Body of pancreas (tissue), 4 donors: Measurements from ENCODE around the gene PRR20G. TPM values are rescaled to one million over a fixed set of nuclear protein-coding genes. Genes with fewer than 3 reads are reported as not detected.

Experiments used
- ATAC-seq: fragments of 150-250 bp; one replicate; pipeline ENCODE4 v1.9.1; 2016
- DNase-seq, 4 donors: peaks; one replicate each; pipeline ENCODE4 v3.0.0-alpha.2; 2019
- H3K27ac ChIP-seq, 4 donors: fragments of 200-600 bp; sonication (generic); 1 replicate in 3 of 4; 2 replicates in 1 of 4; pipeline versions ENCODE4 v1.5.1 to v1.6.1; 2016 to 2019; ENCODE audit warnings: mild to moderate bottlenecking in 1 of 4, mixed read lengths in 1 of 4, moderate library complexity in 1 of 4
- H3K27me3 ChIP-seq, 2 donors: fragments of 200-600 bp; sonication (generic); one replicate each; pipeline ENCODE4 v1.6.0; 2016; ENCODE audit warnings: mild to moderate bottlenecking in 1 of 2
- H3K36me3 ChIP-seq, 2 donors: fragments of 200-600 bp; sonication (generic); replicated peaks in 1 of 2; 2 replicates each; pipeline ENCODE4 v1.5.1; 2016; ENCODE audit warnings: low read depth in 2 of 2; ENCODE audit not compliant: insufficient read depth in 1 of 2
- H3K4me1 ChIP-seq: fragments of 200-600 bp; sonication (generic); one replicate; pipeline ENCODE4 v1.6.0; 2016
- H3K4me3 ChIP-seq, 2 donors: fragments of 200-600 bp; sonication (generic); 1 replicate in 1 of 2; 2 replicates in 1 of 2; pipeline ENCODE4 v1.5.1; 2016 to 2019
- H3K9me3 ChIP-seq, 3 donors: fragments of 200-600 bp; sonication (generic); 1 replicate in 2 of 3; 2 replicates in 1 of 3; pipeline ENCODE4 v1.5.1; 2016
- POLR2A ChIP-seq, 3 donors: fragments of 450-650 bp; IDR thresholded peaks; one replicate each; pipeline ENCODE4 v1.6.1; 2016; ENCODE audit warnings: antibody characterized with exemption in 3 of 3, mild to moderate bottlenecking in 2 of 3
- WGBS, 2 donors: methylation state at CpG; one replicate each; pipeline ENCODE4 v1.1.5; 2017; 5-methylcytosine and 5-hydroxymethylcytosine counted together
- intact Hi-C: fragments of 100-400 bp; cut with DNase I; formaldehyde crosslinking; loops from one replicate; pipeline ENCODE4 v1.15.1; 2023
- total RNA-seq, 2 donors: library from RNA; depleted of rRNA; stranded (reverse); fragments of >200 nt; gene quantifications; one replicate each; pipeline ENCODE4 v1.1.0, GENCODE V29; 2016
- TF ChIP-seq, protein P1 (sequence below), 7 experiments: fragments of 450-650 bp in 4 of 7; fragments of 200-600 bp in 3 of 7; sonication (generic) in 3 of 7; IDR thresholded peaks; one replicate each; pipeline ENCODE4 v1.5.1; 2016 to 2019; ENCODE audit warnings: antibody characterized with exemption in 7 of 7

The PRR20G gene
- total RNA-seq, 2 donors from 2014 or later: not detected

DNA sequence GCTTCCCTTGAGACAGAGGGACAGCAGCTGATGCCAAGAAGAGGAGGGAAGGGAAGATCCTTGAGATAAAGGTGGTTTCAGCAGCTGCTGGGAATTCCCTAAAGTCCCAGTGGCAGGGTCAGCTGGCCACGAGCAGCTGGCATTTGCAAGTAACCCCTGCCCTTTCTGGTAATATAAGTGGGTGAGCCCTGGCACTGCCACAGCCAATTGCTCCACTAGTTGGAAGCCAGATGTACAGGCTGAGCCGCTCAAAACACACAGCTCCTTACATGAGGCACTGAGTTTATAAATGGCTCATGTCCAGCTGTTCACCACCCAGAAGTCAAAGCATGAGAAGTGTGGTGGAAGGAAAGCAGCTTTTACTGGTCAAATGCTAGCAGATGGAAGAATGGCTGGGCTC is 35.4 kb downstream of the PRR20G start:
- peaks cover 0 to 4% (median 0%) of the 10 kb centered on the region in 3 donors for H3K9me3 ChIP-seq
- 36 to 37% methylated on average over 2 of the region's 2 CpGs for WGBS, 2 donors
- H3K4me3 ChIP-seq: no peak overlapping the region
- no peak overlapping the region for H3K27ac ChIP-seq
- H3K36me3 ChIP-seq: no peaks in the 10 kb centered on the region
- H3K4me1 ChIP-seq: no peaks in the 10 kb centered on the region
- ATAC-seq (no peak), DNase-seq (no peak)
- no peak for TF ChIP-seq POLR2A (IDR thresholded peaks at IDR 0.05)
- TF ChIP-seq, protein P1, sequence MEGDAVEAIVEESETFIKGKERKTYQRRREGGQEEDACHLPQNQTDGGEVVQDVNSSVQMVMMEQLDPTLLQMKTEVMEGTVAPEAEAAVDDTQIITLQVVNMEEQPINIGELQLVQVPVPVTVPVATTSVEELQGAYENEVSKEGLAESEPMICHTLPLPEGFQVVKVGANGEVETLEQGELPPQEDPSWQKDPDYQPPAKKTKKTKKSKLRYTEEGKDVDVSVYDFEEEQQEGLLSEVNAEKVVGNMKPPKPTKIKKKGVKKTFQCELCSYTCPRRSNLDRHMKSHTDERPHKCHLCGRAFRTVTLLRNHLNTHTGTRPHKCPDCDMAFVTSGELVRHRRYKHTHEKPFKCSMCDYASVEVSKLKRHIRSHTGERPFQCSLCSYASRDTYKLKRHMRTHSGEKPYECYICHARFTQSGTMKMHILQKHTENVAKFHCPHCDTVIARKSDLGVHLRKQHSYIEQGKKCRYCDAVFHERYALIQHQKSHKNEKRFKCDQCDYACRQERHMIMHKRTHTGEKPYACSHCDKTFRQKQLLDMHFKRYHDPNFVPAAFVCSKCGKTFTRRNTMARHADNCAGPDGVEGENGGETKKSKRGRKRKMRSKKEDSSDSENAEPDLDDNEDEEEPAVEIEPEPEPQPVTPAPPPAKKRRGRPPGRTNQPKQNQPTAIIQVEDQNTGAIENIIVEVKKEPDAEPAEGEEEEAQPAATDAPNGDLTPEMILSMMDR (IDR thresholded peaks at IDR 0.05): no peak
- no peaks in the 10 kb centered on the region for H3K27me3 ChIP-seq
- intact Hi-C loops: no loop called here

DNA sequence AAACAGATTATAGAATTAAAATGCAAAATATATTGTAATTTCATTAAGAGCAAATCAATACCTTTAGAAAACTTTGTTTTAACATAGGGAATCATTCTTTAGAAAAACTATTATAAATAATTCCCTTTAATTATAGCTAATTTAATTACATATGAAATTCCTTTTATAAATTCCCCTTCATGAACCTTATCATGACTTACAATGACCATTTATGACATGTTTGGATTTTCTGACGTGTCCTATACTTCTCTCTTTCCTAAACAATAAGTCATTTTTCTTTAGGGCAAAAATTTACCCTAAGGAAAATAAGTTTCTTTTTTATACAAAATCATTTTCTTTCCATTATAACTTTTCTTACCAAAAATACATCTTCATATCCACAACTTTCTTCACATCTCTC is 37.8 kb downstream of the PRR20G start:
- no peak for DNase-seq
- 38 to 40% methylated on average over 1 of the region's 1 CpG for WGBS, 2 donors
- no peak overlapping the region for H3K4me3 ChIP-seq
- ATAC-seq: no peak
- no peaks in the 10 kb centered on the region for H3K27me3 ChIP-seq
- H3K27ac ChIP-seq: no peak overlapping the region
- no peak for TF ChIP-seq POLR2A (IDR thresholded peaks at IDR 0.05)
- TF ChIP-seq, protein P1 (IDR thresholded peaks at IDR 0.05): no peak
- intact Hi-C loops: no loop called here
- H3K4me1 ChIP-seq: no peaks in the 10 kb centered on the region
- H3K36me3 ChIP-seq: no peaks in the 10 kb centered on the region
- H3K9me3 ChIP-seq: peaks cover 0 to 9% (median 0%) of the 10 kb centered on the region in 3 donors

DNA sequence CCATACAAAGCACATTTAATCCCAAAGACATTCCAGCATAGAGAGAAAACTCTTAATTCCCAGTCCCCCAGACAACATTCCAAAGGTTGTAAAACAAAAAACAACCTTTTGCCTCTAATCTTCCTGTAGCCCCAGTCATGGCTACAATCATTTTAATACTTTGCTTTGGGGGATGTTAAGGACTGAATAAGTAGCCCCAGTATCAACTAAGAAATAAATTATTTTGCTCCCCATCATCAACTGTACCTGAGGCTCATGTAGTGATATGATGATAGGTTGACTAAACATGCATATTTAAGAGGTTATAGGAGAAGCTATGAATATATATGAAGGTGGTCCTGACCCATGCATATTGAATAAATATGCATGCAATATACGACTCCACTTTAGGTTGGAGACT is 40.6 kb downstream of the PRR20G start:
- 58 to 75% methylated on average over 1 of the region's 1 CpG for WGBS, 2 donors
- Histone ChIP-seq H3K4me3 (no peak overlapping the region), H3K36me3 (no peaks in the 10 kb centered on the region), H3K4me1 (no peaks in the 10 kb centered on the region), H3K9me3 (peaks cover 0 to 9% (median 0%) of the 10 kb centered on the region in 3 donors), H3K27me3 (no peaks in the 10 kb centered on the region), H3K27ac (no peak overlapping the region)
- no peak for DNase-seq
- intact Hi-C loops: no loop called here
- TF ChIP-seq, protein P1 (IDR thresholded peaks at IDR 0.05): no peak
- no peak for TF ChIP-seq POLR2A (IDR thresholded peaks at IDR 0.05)
- no peak for ATAC-seq

DNA sequence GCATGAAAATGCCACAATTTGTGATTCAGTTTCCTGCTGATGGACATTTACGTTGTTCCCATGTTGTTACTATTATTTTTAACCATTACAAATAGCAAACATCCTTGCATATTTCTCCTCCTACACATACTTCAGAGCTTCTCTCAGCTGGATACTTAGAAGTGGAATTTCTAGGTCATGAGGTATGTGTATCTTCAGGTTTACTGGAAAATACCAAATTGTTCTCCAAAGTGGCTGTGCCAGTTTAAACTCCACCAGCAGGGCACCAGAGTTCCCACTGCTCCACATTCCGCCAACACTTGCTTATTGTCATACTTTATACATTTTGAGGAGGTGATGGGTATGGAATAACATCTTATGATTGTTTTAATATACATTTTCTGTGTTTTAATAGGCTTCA is 49.2 kb downstream of the PRR20G start:
- Histone ChIP-seq H3K9me3 (no peaks in the 10 kb centered on the region), H3K36me3 (no peaks in the 10 kb centered on the region), H3K27me3 (no peaks in the 10 kb centered on the region), H3K4me1 (no peaks in the 10 kb centered on the region), H3K27ac (no peak overlapping the region), H3K4me3 (no peak overlapping the region)
- no peak for DNase-seq
- whole genome bisulfite sequencing, 2 donors: 70 to 74% methylated on average over 2 of the region's 2 CpGs
- intact Hi-C loops: no loop called here
- no peak for ATAC-seq
- TF ChIP-seq POLR2A (IDR thresholded peaks at IDR 0.05): no peak
- TF ChIP-seq, protein P1 (IDR thresholded peaks at IDR 0.05): no peak

DNA sequence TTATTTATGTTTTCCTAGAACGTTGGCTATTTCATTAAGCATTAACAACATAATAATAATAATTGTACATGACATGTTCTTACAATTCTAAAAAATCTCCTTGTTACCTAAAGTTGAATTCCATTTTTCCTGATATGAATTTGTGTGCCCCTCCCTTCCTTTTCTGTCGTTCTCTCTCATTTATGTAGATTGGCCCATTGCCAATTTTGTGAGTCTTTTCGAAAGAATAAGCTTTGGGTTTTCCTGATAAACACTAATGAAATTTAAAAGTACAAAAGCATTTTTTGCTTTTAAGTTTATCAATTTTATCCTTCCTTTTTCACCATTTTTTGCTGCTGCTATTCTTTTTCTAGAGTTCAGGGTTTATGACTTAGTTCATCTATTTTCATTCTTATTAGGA is 50.0 kb downstream of the PRR20G start:
- Histone ChIP-seq H3K36me3 (no peaks in the 10 kb centered on the region), H3K4me1 (no peaks in the 10 kb centered on the region), H3K4me3 (no peak overlapping the region), H3K27me3 (no peaks in the 10 kb centered on the region), H3K9me3 (no peaks in the 10 kb centered on the region), H3K27ac (no peak overlapping the region)
- 25 to 52% methylated on average over 3 of the region's 3 CpGs for WGBS, 2 donors
- ATAC-seq: no peak
- TF ChIP-seq POLR2A (IDR thresholded peaks at IDR 0.05): no peak
- intact Hi-C loops: no loop called here
- DNase-seq: no peak
